CD8-positive, alpha-beta memory T cell (primary cell): ENCODE results near the gene RERG. TPM values are rescaled to one million over a fixed set of nuclear protein-coding genes. Genes with fewer than 3 reads are reported as not detected.

Experiments used
- CTCF ChIA-PET: fragments of 350-600 bp; sonication (Branson Sonifier 250); formaldehyde crosslinking; loops from one replicate; lab custom pipeline; 2021; ENCODE audit warnings: antibody characterized with exemption; lab: Charles Lee
- POLR2A ChIA-PET: fragments of 350-600 bp; sonication (Branson Sonifier 250); formaldehyde crosslinking; loops from one replicate; lab custom pipeline; 2021; ENCODE audit warnings: antibody characterized with exemption; lab: Charles Lee
- DNase-seq, 5 donors: peaks; one replicate each; pipeline versions ENCODE4 v3.0.0 to v3.0.0-alpha.2; 2020 to 2022; ENCODE audit warnings: mixed read lengths in 1 of 5
- H3K27ac ChIP-seq: one replicate; pipeline ENCODE4 v1.7.0; 2013; ENCODE audit warnings: low read depth, mild to moderate bottlenecking, low read length, moderate library complexity
- H3K27me3 ChIP-seq: 2 replicates; pipeline ENCODE4 v1.7.0; 2013; ENCODE audit warnings: low read length, mild to moderate bottlenecking; ENCODE audit not compliant: insufficient read depth, poor library complexity, severe bottlenecking
- H3K36me3 ChIP-seq: 2 replicates; pipeline ENCODE4 v1.7.0; 2013; ENCODE audit warnings: mild to moderate bottlenecking, low read length, moderate library complexity; ENCODE audit not compliant: insufficient read depth
- H3K4me1 ChIP-seq: 2 replicates; pipeline ENCODE4 v1.7.0; 2013; ENCODE audit warnings: mild to moderate bottlenecking, low read length, moderate library complexity; ENCODE audit not compliant: insufficient read depth
- H3K4me3 ChIP-seq: 2 replicates; pipeline ENCODE4 v1.7.0; 2013; ENCODE audit warnings: mild to moderate bottlenecking, low read length
- H3K9me3 ChIP-seq: 2 replicates; pipeline ENCODE4 v1.7.0; 2013; ENCODE audit warnings: mild to moderate bottlenecking, low read length
- H3K27ac Mint-ChIP-seq, 8 donors: one replicate each; pipeline ENCODE4 v1.8.0; 2020 to 2021; ENCODE audit warnings: mixed read lengths in 8 of 8, mild to moderate bottlenecking in 6 of 8, inconsistent platforms in 3 of 8, moderate library complexity in 3 of 8
- H3K27me3 Mint-ChIP-seq, 2 donors: one replicate each; pipeline ENCODE4 v1.8.0; 2020 to 2021; ENCODE audit warnings: mixed read lengths in 2 of 2, mild to moderate bottlenecking in 1 of 2, moderate library complexity in 1 of 2
- H3K36me3 Mint-ChIP-seq, 3 donors: one replicate each; pipeline ENCODE4 v1.8.0; 2020 to 2021; ENCODE audit warnings: mixed read lengths in 3 of 3, inconsistent platforms in 1 of 3, mild to moderate bottlenecking in 1 of 3
- H3K4me1 Mint-ChIP-seq, 3 donors: one replicate each; pipeline ENCODE4 v1.8.0; 2020 to 2021; ENCODE audit warnings: mixed read lengths in 3 of 3, inconsistent platforms in 1 of 3, mild to moderate bottlenecking in 1 of 3
- H3K4me3 Mint-ChIP-seq, 7 donors: one replicate each; pipeline ENCODE4 v1.8.0; 2020 to 2021; ENCODE audit warnings: mixed read lengths in 7 of 7, mild to moderate bottlenecking in 6 of 7, moderate library complexity in 4 of 7, inconsistent platforms in 2 of 7
- H3K9me3 Mint-ChIP-seq, 5 donors: one replicate each; pipeline ENCODE4 v1.8.0; 2020 to 2022; ENCODE audit warnings: mixed read lengths in 5 of 5, mild to moderate bottlenecking in 3 of 5, moderate library complexity in 2 of 5, inconsistent platforms in 1 of 5
- polyA plus RNA-seq: library from polyadenylated mRNA; unstranded; fragments of 300-500 nt; fragmentation: Illumina TruSeq; gene quantifications from one replicate; pipeline ENCODE4 v1.2.3, GENCODE V29; 2021
- total RNA-seq, 2 experiments: library from RNA; stranded (reverse); gene quantifications; one replicate each; pipeline ENCODE4 v1.2.3, GENCODE V29; 2021

Gene RERG
- total and polyA plus RNA-seq, 3 experiments from 2014 or later: not detected

GRCh38 chr12:15206338-15206737, 14.9 kb downstream of the RERG start:
- POLR2A ChIA-PET: no interaction called here
- no peak for DNase-seq
- Histone ChIP-seq H3K4me3 (no peak overlapping the region), H3K9me3 (no peaks in the 10 kb centered on the region), H3K36me3 (no peaks in the 10 kb centered on the region), H3K4me1 (no peaks in the 10 kb centered on the region), H3K27me3 (peaks cover 3% of the 10 kb centered on the region), H3K27ac (no peak overlapping the region)
- Mint-ChIP-seq H3K4me1 (no peaks in the 10 kb centered on the region), H3K4me3 (no peak overlapping the region), H3K9me3 (no peaks in the 10 kb centered on the region), H3K36me3 (no peaks in the 10 kb centered on the region), H3K27ac (no peak overlapping the region), H3K27me3 (peaks cover 9 to 40% of the 10 kb centered on the region in 2 donors)
- CTCF ChIA-PET: interaction anchor here (1.9 kb wide), 1 partner anchor 15 kb away, joined by 13 read pairs; the partner anchor contains the start of gene RERG

DNA sequence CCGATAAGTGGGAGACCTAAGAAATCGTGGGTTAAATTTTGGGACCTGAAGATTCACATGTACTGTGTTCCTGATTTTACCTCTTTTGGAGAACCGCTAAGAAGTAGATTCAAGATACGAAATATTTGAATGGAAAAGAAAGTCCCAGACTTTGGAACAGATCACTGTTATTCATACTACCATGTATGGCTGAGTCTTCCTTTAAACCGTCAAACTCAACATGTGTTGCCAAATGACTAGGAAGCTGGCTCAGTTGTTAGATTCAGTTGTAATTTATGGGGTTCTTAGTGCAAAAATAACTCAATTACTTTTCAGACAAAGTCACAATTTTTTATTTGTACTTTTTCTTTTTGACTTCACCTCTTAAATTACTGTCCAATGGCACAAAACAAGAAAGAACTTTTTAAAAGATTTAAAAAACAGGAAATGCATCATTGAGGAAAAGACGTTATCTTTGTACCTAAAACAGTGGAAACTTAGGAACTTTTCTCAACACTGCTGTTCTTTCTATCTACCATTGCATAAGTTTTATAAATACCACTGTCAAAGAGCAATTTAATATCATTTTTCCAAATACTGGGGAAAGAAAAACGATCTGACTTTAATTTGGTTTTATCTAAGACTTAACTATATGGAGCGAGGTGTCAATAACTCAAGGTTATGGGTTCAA, 15.7 kb downstream of the RERG start:
- CTCF ChIA-PET: interaction anchor here (1.9 kb wide), 1 partner anchor 16 kb away, joined by 13 read pairs; the partner anchor contains the start of gene RERG
- H3K9me3 Mint-ChIP-seq: no peaks in the 10 kb centered on the region
- no peak for DNase-seq
- H3K4me3 ChIP-seq: no peak overlapping the region
- no peaks in the 10 kb centered on the region for H3K4me1 Mint-ChIP-seq
- H3K36me3 ChIP-seq: no peaks in the 10 kb centered on the region
- POLR2A ChIA-PET: no interaction called here
- peaks cover 7 to 36% of the 10 kb centered on the region in 2 donors for H3K27me3 Mint-ChIP-seq
- no peaks in the 10 kb centered on the region for H3K36me3 Mint-ChIP-seq
- no peaks in the 10 kb centered on the region for H3K9me3 ChIP-seq
- peaks cover 3% of the 10 kb centered on the region for H3K27me3 ChIP-seq
- H3K4me3 Mint-ChIP-seq: no peak overlapping the region
- H3K27ac ChIP-seq: no peak overlapping the region
- no peak overlapping the region for H3K27ac Mint-ChIP-seq
- no peaks in the 10 kb centered on the region for H3K4me1 ChIP-seq

DNA sequence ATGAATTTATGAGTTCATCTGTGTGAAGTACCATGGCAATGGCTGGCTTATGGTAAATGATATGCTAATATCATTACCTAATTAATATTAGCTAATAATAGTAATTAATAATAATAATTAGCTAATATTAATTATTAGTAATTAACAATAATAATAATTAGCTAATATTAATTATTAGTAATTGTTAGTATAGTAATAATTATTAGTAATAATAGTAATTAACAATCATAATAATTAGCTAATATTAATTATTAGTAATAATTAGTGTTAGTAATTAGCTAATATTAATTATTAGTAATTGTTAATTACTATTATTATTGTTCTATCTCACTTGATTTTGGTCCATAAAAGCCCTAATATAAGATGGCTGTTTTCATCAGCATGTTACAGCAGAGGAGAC, 19.8 kb downstream of the RERG start:
- POLR2A ChIA-PET: no interaction called here
- H3K27me3 Mint-ChIP-seq: peaks cover 7% of the 10 kb centered on the region in 2 donors
- H3K9me3 ChIP-seq: no peaks in the 10 kb centered on the region
- H3K27ac Mint-ChIP-seq: no peak overlapping the region
- no peaks in the 10 kb centered on the region for H3K9me3 Mint-ChIP-seq
- no peaks in the 10 kb centered on the region for H3K27me3 ChIP-seq
- H3K27ac ChIP-seq: no peak overlapping the region
- no peak overlapping the region for H3K4me3 ChIP-seq
- H3K4me1 Mint-ChIP-seq: no peaks in the 10 kb centered on the region
- no peak overlapping the region for H3K4me3 Mint-ChIP-seq
- DNase-seq: no peak
- no peaks in the 10 kb centered on the region for H3K36me3 ChIP-seq
- no peaks in the 10 kb centered on the region for H3K4me1 ChIP-seq
- CTCF ChIA-PET: interaction anchor here (0.9 to 1.0 kb wide), 2 partner anchors 13 to 20 kb away, joined by 3 to 5 read pairs; partner anchors contain the start of gene RERG
- H3K36me3 Mint-ChIP-seq: no peaks in the 10 kb centered on the region

DNA sequence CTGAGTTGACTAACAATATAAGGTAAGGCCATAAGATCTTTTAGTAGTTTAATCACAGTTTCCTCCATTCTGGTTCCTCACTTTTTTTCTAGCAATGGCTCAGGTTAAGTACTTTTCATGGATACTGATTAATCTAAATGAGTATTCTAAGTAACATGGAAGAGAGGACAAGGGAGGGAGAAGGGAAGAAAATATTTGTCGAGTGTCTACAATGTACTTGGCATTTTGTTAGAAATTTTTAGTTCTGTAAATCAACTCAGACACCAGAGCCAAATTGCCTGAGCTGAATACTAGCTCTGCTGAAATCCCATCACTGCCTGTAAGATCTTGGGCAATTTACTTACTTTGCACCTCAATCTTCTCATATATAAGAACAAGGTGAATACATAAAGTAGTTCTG, 20.2 kb downstream of the RERG start:
- CTCF ChIA-PET: interaction anchor here (1.0 kb wide), 1 partner anchor 20 kb away, joined by 5 read pairs; the partner anchor contains the start of gene RERG
- Mint-ChIP-seq H3K27ac (no peak overlapping the region), H3K9me3 (no peaks in the 10 kb centered on the region), H3K4me1 (no peaks in the 10 kb centered on the region), H3K36me3 (no peaks in the 10 kb centered on the region), H3K4me3 (no peak overlapping the region), H3K27me3 (peaks cover 6 to 7% of the 10 kb centered on the region in 2 donors)
- Histone ChIP-seq H3K9me3 (no peaks in the 10 kb centered on the region), H3K36me3 (no peaks in the 10 kb centered on the region), H3K27ac (no peak overlapping the region), H3K4me3 (no peak overlapping the region), H3K27me3 (no peaks in the 10 kb centered on the region), H3K4me1 (no peaks in the 10 kb centered on the region)
- DNase-seq: no peak
- POLR2A ChIA-PET: no interaction called here

GRCh38 chr12:15200641-15201040, 20.6 kb downstream of the RERG start:
- Mint-ChIP-seq H3K27me3 (peaks cover 5 to 7% of the 10 kb centered on the region in 2 donors), H3K27ac (no peak overlapping the region), H3K36me3 (no peaks in the 10 kb centered on the region), H3K4me1 (no peaks in the 10 kb centered on the region), H3K9me3 (no peaks in the 10 kb centered on the region), H3K4me3 (no peak overlapping the region)
- no peak for DNase-seq
- CTCF ChIA-PET: no interaction called here
- Histone ChIP-seq H3K27ac (no peak overlapping the region), H3K4me1 (no peaks in the 10 kb centered on the region), H3K27me3 (no peaks in the 10 kb centered on the region), H3K36me3 (no peaks in the 10 kb centered on the region), H3K9me3 (no peaks in the 10 kb centered on the region), H3K4me3 (no peak overlapping the region)
- POLR2A ChIA-PET: no interaction called here

DNA sequence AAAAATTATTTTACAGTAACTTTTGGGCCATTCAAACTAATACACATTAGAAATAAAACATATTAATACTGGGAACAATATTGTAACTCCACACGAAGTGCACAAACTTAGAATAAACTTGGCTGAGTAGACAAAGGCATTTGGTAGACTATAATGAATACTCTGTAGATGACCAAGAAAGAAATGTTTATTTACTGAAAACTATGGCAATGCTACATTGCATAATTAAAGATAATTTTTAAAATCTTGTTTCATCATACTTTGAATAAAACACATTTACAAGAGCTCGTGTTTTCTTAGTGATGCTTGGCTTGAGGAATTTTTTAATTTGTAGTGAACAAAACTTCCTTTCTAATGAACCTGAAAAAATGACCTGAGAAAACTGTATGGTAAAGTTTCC, 21.3 kb downstream of the RERG start:
- Mint-ChIP-seq H3K36me3 (no peaks in the 10 kb centered on the region), H3K4me3 (no peak overlapping the region), H3K27me3 (peaks cover 5 to 8% of the 10 kb centered on the region in 2 donors), H3K9me3 (no peaks in the 10 kb centered on the region), H3K27ac (no peak overlapping the region), H3K4me1 (no peaks in the 10 kb centered on the region)
- Histone ChIP-seq H3K4me3 (no peak overlapping the region), H3K4me1 (no peaks in the 10 kb centered on the region), H3K27me3 (no peaks in the 10 kb centered on the region), H3K27ac (no peak overlapping the region), H3K36me3 (no peaks in the 10 kb centered on the region), H3K9me3 (no peaks in the 10 kb centered on the region)
- DNase-seq: no peak
- CTCF ChIA-PET: no interaction called here
- POLR2A ChIA-PET: no interaction called here

- CTCF ChIA-PET: interaction anchor here (1.5 to 1.9 kb wide), 2 partner anchors 9 to 24 kb away, joined by 4 to 5 read pairs; partner anchors contain the start of gene RERG
- no peak for DNase-seq
- Mint-ChIP-seq H3K36me3 (no peaks in the 10 kb centered on the region), H3K27ac (no peak overlapping the region), H3K9me3 (no peaks in the 10 kb centered on the region), H3K4me3 (no peak overlapping the region), H3K4me1 (no peaks in the 10 kb centered on the region), H3K27me3 (peaks cover 9 to 14% of the 10 kb centered on the region in 2 donors)
- Histone ChIP-seq H3K4me1 (no peaks in the 10 kb centered on the region), H3K36me3 (no peaks in the 10 kb centered on the region), H3K27me3 (no peaks in the 10 kb centered on the region), H3K9me3 (no peaks in the 10 kb centered on the region), H3K27ac (no peak overlapping the region), H3K4me3 (no peak overlapping the region)
- POLR2A ChIA-PET: no interaction called here
Measured at GRCh38 chr12:15196678-15197505, 24.3 kb downstream of the RERG start.

DNA sequence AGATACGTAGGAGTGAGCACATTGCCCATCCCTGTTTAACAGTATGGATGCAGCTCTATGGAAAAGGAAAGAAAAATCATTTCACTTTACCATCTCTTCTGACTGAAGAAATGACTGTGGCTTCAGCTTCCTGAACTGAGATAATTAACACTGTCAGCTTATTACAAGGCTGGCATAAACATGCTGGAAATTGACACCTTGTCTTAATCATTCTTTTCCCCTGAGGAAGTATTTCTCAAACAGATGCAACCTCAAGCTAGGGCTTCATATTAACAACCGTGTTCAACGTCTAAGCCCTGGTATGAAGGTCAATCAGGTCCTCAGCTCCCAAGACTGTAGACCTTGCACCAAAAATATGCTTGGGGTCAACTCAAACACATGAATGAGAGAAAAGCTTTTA, 25.0 kb downstream of the RERG start:
- no peaks in the 10 kb centered on the region for H3K36me3 Mint-ChIP-seq
- peaks cover 9 to 14% of the 10 kb centered on the region in 2 donors for H3K27me3 Mint-ChIP-seq
- no peak overlapping the region for H3K27ac Mint-ChIP-seq
- no peak overlapping the region for H3K4me3 Mint-ChIP-seq
- Histone ChIP-seq H3K27me3 (no peaks in the 10 kb centered on the region), H3K36me3 (no peaks in the 10 kb centered on the region), H3K4me1 (no peaks in the 10 kb centered on the region), H3K27ac (no peak overlapping the region), H3K9me3 (no peaks in the 10 kb centered on the region), H3K4me3 (no peak overlapping the region)
- ChIA-PET CTCF (interaction anchor here (1.9 kb wide), 1 partner anchor 25 kb away, joined by 5 read pairs; the partner anchor contains the start of gene RERG), POLR2A (no interaction called here)
- no peaks in the 10 kb centered on the region for H3K4me1 Mint-ChIP-seq
- H3K9me3 Mint-ChIP-seq: no peaks in the 10 kb centered on the region
- DNase-seq: no peak
